Activated B cell treated with CpG ODN at 0.5 μM for 24 hours (primary cell): Measurements from ENCODE around the gene DNAJC5. TPM values are rescaled to one million over a fixed set of nuclear protein-coding genes. Genes with fewer than 3 reads are reported as not detected.

Source experiments
- ATAC-seq: fragments of 200-7000 bp; cut with Tn5 transposase; one replicate; pipeline ENCODE4 v1.10.0; 2021; ENCODE audit warnings: low read depth, mild to moderate bottlenecking, moderate library complexity
- CTCF ChIA-PET: fragments of 350-600 bp; sonication (Branson Sonifier 250); formaldehyde crosslinking; loops from one replicate; lab custom pipeline; 2021; ENCODE audit warnings: antibody characterized with exemption; lab: Charles Lee
- POLR2A ChIA-PET: fragments of 350-600 bp; sonication (Branson Sonifier 250); formaldehyde crosslinking; loops from one replicate; lab custom pipeline; 2021; ENCODE audit warnings: antibody characterized with exemption; lab: Charles Lee
- DNase-seq: peaks from one replicate; pipeline ENCODE4 v3.0.0; 2022
- H3K27ac Mint-ChIP-seq: one replicate; pipeline ENCODE4 v1.8.0; 2020; ENCODE audit warnings: mixed read lengths
- H3K27me3 Mint-ChIP-seq: one replicate; pipeline ENCODE4 v1.8.0; 2021; ENCODE audit warnings: mixed read lengths
- H3K36me3 Mint-ChIP-seq: one replicate; pipeline ENCODE4 v1.8.0; 2021; ENCODE audit warnings: low read depth, mixed read lengths
- H3K4me1 Mint-ChIP-seq: one replicate; pipeline ENCODE4 v1.8.0; 2021; ENCODE audit warnings: mixed read lengths
- H3K4me3 Mint-ChIP-seq: one replicate; pipeline ENCODE4 v1.8.0; 2020; ENCODE audit warnings: mild to moderate bottlenecking, mixed read lengths
- H3K9me3 Mint-ChIP-seq: one replicate; pipeline ENCODE4 v1.8.0; 2020; ENCODE audit warnings: mixed read lengths
- intact Hi-C: fragments of 100-400 bp; cut with micrococcal nuclease; formaldehyde crosslinking; loops from one replicate; pipeline ENCODE4 v1.15.1; 2024
- total RNA-seq: library from RNA; stranded (reverse); gene quantifications from 2 replicates; pipeline ENCODE4 v1.2.3, GENCODE V29; 2022
- TF ChIP-seq, protein P1 (sequence below): fragments of 200-600 bp; IDR thresholded peaks from one replicate; pipeline ENCODE4 v1.8.0; 2022; ENCODE audit warnings: antibody characterized with exemption, mild to moderate bottlenecking

The DNAJC5 gene
- total RNA-seq, 1 donor from 2014 or later = 28.6 TPM

DNA sequence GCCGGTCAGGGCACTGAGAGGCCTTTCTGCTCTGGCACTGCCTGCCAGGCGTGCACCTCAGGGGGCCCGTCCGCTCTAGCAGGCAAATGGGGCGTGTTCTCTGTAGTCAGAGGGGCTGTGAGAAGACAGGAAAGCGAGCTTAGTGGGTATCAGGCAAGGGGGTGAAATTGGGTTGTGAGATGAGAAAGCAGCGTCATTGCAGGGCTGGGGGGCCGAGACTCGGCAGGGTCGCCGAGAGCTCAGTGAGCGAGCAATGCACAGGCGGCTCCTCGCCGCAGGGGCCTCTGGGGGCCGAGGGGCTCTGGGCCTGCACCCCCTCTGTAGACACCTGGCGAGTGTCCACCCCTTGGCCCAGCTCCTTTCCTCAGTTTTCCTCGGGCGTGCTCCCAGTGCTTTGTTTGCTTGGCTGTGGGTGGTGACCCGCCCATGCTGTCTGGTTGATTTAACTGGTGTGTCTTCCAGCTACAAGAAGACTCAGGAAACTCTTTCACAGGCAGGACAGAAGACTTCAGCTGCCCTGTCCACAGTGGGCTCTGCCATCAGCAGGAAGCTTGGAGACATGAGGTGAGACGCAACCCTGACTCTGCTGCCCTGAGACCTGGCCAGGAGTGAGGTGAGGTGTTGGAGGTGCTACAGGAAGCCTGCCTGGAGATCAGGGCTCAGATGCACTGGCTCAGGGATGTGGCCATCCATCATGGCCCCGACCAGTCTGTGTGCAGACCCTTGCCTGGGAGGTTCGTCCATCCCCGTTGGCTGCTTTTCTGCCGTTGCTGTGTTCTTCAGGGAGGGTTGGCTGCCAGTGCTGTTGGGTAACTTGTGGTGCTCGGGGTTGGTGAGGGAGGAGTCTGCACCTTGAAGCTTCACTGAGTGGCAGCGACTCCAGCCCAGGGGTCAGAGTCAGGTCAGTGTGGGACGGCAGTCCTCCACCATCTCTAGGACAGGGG lies 12.4 kb upstream of the DNAJC5 start:
- no peaks in the 10 kb centered on the region for H3K4me1 Mint-ChIP-seq
- H3K27ac Mint-ChIP-seq = no peak overlapping the region
- no peaks in the 10 kb centered on the region for H3K27me3 Mint-ChIP-seq
- ChIA-PET CTCF (interaction anchor here (1.5 kb wide), 1 partner anchor 96 kb away, joined by 6 read pairs; no protein-coding TSS in a partner anchor), POLR2A (interaction anchor here (0.6 kb wide), 1 partner anchor 13 kb away, joined by 3 read pairs; no protein-coding TSS in a partner anchor)
- no peak for ATAC-seq
- DNase-seq = no peak
- TF ChIP-seq, protein P1, sequence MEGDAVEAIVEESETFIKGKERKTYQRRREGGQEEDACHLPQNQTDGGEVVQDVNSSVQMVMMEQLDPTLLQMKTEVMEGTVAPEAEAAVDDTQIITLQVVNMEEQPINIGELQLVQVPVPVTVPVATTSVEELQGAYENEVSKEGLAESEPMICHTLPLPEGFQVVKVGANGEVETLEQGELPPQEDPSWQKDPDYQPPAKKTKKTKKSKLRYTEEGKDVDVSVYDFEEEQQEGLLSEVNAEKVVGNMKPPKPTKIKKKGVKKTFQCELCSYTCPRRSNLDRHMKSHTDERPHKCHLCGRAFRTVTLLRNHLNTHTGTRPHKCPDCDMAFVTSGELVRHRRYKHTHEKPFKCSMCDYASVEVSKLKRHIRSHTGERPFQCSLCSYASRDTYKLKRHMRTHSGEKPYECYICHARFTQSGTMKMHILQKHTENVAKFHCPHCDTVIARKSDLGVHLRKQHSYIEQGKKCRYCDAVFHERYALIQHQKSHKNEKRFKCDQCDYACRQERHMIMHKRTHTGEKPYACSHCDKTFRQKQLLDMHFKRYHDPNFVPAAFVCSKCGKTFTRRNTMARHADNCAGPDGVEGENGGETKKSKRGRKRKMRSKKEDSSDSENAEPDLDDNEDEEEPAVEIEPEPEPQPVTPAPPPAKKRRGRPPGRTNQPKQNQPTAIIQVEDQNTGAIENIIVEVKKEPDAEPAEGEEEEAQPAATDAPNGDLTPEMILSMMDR = no peak
- intact Hi-C loops = no loop called here
- peaks cover 58% of the 10 kb centered on the region for H3K36me3 Mint-ChIP-seq
- no peaks in the 10 kb centered on the region for H3K9me3 Mint-ChIP-seq
- no peak overlapping the region for H3K4me3 Mint-ChIP-seq

DNA sequence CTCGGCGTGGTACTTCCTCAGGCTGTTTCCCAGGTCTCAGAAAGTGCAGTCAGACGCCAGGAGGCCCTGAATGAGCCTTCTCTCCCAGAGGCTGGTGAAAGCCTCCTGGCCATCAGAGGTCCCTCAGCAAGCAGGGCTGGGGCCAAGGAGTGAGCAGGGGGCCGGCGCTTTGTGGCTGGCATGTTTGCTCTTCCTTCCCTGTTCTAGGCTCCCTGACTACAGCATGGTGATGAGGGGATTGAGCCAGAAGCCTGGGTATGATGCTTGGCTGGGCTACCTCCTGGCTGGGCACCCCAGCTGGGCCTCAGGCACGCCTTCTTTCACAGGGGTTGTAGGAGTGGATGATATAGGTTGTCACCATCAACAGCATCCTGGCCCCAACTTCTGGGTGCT lies 11.7 kb upstream of the DNAJC5 start:
- Mint-ChIP-seq H3K4me3 (no peak overlapping the region), H3K9me3 (no peaks in the 10 kb centered on the region), H3K27ac (no peak overlapping the region), H3K36me3 (peaks cover 58% of the 10 kb centered on the region), H3K27me3 (no peaks in the 10 kb centered on the region), H3K4me1 (no peaks in the 10 kb centered on the region)
- ChIA-PET CTCF (no interaction called here), POLR2A (no interaction called here)
- intact Hi-C loops = no loop called here
- no peak for ATAC-seq
- DNase-seq = no peak
- TF ChIP-seq, protein P1 = no peak

DNA sequence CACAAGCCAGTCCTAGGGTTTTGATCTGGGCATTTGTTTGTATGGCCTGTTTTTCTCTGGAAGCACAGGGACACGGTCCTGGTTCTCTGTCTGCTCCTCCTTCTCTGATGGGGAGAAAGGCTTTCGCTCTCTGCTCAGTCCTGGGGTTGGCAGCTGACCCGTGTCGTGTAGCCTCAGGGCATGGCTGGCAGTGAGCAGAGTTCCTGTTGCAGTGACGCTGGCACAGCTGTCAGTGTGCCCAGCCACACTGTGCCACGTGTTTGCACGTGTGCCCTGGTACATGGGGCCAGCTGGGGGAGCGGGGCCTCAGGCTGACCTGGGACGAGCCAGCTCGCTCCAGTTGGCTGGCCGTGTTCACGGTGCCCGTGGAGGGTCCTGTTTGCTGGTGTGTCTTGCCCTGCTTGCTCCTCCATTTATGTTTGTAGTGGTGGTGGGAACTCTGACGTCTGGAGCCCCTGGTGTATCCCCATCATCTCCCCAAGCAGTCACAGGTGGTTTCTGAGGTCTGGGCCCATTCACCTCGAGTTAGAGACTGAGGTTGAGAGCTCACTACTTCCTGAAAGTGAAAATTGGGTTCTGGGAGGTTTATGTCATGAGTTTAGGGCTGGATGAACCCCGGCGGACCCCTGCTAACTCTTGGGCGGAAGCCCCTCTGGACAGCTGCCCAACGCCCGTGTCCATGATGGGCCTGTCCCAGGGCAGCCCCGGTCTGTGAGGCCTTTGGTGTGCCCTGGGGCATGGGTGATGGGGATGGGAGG lies 10.2 kb upstream of the DNAJC5 start:
- DNase-seq (no peak), ATAC-seq (no peak)
- Mint-ChIP-seq H3K36me3 (peaks cover 65% of the 10 kb centered on the region), H3K27me3 (no peaks in the 10 kb centered on the region), H3K4me3 (no peak overlapping the region), H3K9me3 (no peaks in the 10 kb centered on the region), H3K4me1 (no peaks in the 10 kb centered on the region), H3K27ac (no peak overlapping the region)
- TF ChIP-seq, protein P1 = no peak
- intact Hi-C loops = no loop called here
- ChIA-PET POLR2A (no interaction called here), CTCF (interaction anchor here (1.1 kb wide), 1 partner anchor 89 kb away, joined by 3 read pairs; no protein-coding TSS in a partner anchor)

DNA sequence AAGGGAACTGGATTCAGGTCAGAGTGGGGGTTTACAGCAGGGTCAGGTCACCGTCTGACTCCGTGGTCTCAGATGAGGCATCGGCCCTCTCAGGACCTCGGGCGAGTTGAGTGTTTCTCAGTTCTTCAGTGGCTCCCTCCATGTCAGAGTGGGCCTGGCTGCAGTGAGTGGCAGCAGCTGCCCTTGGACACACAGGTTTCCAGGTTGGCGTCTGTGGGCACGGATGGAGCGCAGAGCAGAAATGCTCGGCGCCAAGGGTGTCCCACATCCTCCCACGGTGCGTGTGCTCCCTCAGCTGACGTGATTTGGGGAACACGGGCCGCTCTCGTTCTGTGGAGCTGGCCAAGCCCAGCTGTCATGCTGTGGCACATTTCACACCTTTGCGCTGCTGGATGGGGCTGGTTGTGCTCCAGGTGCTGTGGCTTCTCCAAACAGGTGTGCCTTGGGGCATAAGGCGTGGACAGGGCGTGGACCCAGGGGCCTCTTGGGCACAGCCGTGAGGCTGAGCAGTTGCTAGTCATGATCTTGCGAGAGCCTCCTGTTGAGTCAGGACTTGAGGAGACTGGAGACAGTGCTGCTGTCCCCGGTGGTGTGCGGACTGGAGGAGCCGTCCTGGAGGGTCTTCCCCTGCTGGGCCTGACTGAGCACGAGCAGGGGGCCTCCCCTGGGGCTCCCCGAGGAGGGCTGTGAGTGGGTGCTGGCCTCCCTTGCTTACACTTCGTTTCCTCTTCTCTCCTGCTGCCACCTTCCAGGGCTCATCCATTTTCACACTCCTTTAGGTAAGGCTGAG lies 9.5 kb upstream of the DNAJC5 start:
- no peaks in the 10 kb centered on the region for H3K9me3 Mint-ChIP-seq
- peaks cover 69% of the 10 kb centered on the region for H3K36me3 Mint-ChIP-seq
- ChIA-PET CTCF (interaction anchor here (1.1 kb wide), 1 partner anchor 89 kb away, joined by 3 read pairs; no protein-coding TSS in a partner anchor), POLR2A (no interaction called here)
- no peaks in the 10 kb centered on the region for H3K4me1 Mint-ChIP-seq
- H3K27ac Mint-ChIP-seq = no peak overlapping the region
- no peaks in the 10 kb centered on the region for H3K27me3 Mint-ChIP-seq
- ATAC-seq (no peak), DNase-seq (no peak)
- no peak overlapping the region for H3K4me3 Mint-ChIP-seq
- TF ChIP-seq, protein P1 = no peak
- intact Hi-C loops = no loop called here
